Heart left ventricle (tissue), 16 donors: ENCODE measurements around the gene LSM12. TPM values are rescaled to one million over a fixed set of nuclear protein-coding genes. Genes with fewer than 3 reads are reported as not detected.
"Not testable (repeated sequence)": the region's sequence is repeated elsewhere in the genome, so short reads cannot be mapped to it uniquely, and the experiment has no call there.

Experiments
- ATAC-seq, 4 donors: fragments of 200-7000 bp; cut with Tn5 transposase; one replicate each; pipeline ENCODE4 v1.9.1; 2020 to 2022; ENCODE audit warnings: moderate library complexity in 4 of 4, mild to moderate bottlenecking in 3 of 4, moderate number of reproducible peaks in 1 of 4
- DNase-seq, 5 donors: peaks; one replicate each; pipeline ENCODE4 v3.0.0-alpha.2; 2020
- H3K27ac ChIP-seq, 12 donors: fragments of 200-600 bp; sonication (generic) in 4 of 12; one replicate each; pipeline versions ENCODE4 v1.5.0 to v1.8.0; 2016 to 2022; ENCODE audit warnings: mild to moderate bottlenecking in 2 of 12
- H3K27me3 ChIP-seq, 9 donors: fragments of 200-600 bp; sonication (generic) in 2 of 9; one replicate each; pipeline versions ENCODE4 v1.5.1 to v1.8.0; 2016 to 2022; ENCODE audit warnings: mild to moderate bottlenecking in 3 of 9
- H3K36me3 ChIP-seq, 9 donors: fragments of 200-600 bp; sonication (generic) in 2 of 9; one replicate each; pipeline versions ENCODE4 v1.5.0 to v1.8.0; 2018 to 2022; ENCODE audit warnings: mild to moderate bottlenecking in 2 of 9
- H3K4me1 ChIP-seq, 12 donors: fragments of 200-600 bp; sonication (generic) in 4 of 12; one replicate each; pipeline versions ENCODE4 v1.5.0 to v1.8.0; 2016 to 2022; ENCODE audit warnings: mild to moderate bottlenecking in 3 of 12
- H3K4me3 ChIP-seq, 12 donors: fragments of 200-600 bp; sonication (generic) in 4 of 12; one replicate each; pipeline versions ENCODE4 v1.5.0 to v1.8.0; 2017 to 2022; ENCODE audit warnings: mild to moderate bottlenecking in 9 of 12, moderate library complexity in 4 of 12
- H3K9me3 ChIP-seq, 12 donors: fragments of 200-600 bp; sonication (generic) in 4 of 12; one replicate each; pipeline versions ENCODE4 v1.5.0 to v1.8.0; 2016 to 2022; ENCODE audit warnings: mild to moderate bottlenecking in 1 of 12
- CTCF ChIP-seq, 12 donors: fragments of 200-600 bp; sonication (generic) in 4 of 12; IDR thresholded peaks; one replicate each; pipeline versions ENCODE4 v1.5.0 to v1.8.0; 2018 to 2022; ENCODE audit warnings: antibody characterized with exemption in 12 of 12, mild to moderate bottlenecking in 5 of 12
- POLR2A ChIP-seq, 2 donors: fragments of 450-650 bp; IDR thresholded peaks; one replicate each; pipeline ENCODE4 v1.6.1; 2017; ENCODE audit warnings: antibody characterized with exemption in 2 of 2, mild to moderate bottlenecking in 2 of 2, moderate library complexity in 2 of 2
- WGBS, 4 donors: extraction: QIAGEN DNeasy Blood & Tissue Kit in 2 of 4; methylation state at CpG; one replicate each; pipeline versions ENCODE4 v1.1.5 to v1.1.7; 2013 to 2018; 5-methylcytosine and 5-hydroxymethylcytosine counted together
- intact Hi-C, 10 donors: fragments of 100-400 bp; cut with DNase I; formaldehyde crosslinking; loops; one replicate each; pipeline versions ENCODE4 v1.11.1 to v1.14.2; 2022
- polyA plus RNA-seq, 2 donors: library from polyadenylated mRNA; stranded (reverse); fragments of 200-250 nt; gene quantifications; one replicate each; pipeline ENCODE4 v1.2.3, GENCODE V29; 2013
- total RNA-seq, 9 donors: library from RNA; depleted of rRNA in 2 of 9; stranded (reverse); fragments of >200 nt in 2 of 9; fragmentation: NEBNext Ultra II Directional in 3 of 9; extraction: Animal tissue kit (Norgen Biotek cat#: 25700) in 3 of 9; gene quantifications; one replicate each; pipeline versions ENCODE4 v1.1.0 to v1.2.4, GENCODE V29; 2016 to 2023
- donor health status: ischemic (EF 13 %, LVEDD 7.1; RV severe dilation, severe dysfunction).
- donor health status: healthy with polysubstance abuse.
- donor health status: DM: no; HTN: yes; CAD: no.
- donor health status: DM: no; HTN: no; CAD: no.
- donor health status: ischemic (EF 25% LVEDD 6.9; RV normal size, moderate dysfunction).
- donor health status: ischemic (EF 25% LVEDD 5.7; RV mildly dilated, moderate dysfunction).
- donor health status: healthy.
- donor health status: DM: yes; HTN: yes; CAD: no.
- donor health status: ischemic (EF 35%, LVEDD 5.7; RV mildly dilated, moderate dysfunction).
- donor health status: nonischemic (EF 11% LVEDD 7.7; RV severe dilation, severe dysfunction).
- donor health status: DM: yes; HTN: yes; CAD: no.
- donor health status: PGD.
- donor health status: ischemic (EF 29% LVEDD 5.4; RV normal size, mild dysfunction).
- donor health status: nonischemic (EF 23%, LVEDD 6.1; RV moderate dilation, normal function).

Gene LSM12
- total and polyA plus RNA-seq, 11 donors: 30.8 to 55.6 (median 43.7) TPM

- Histone ChIP-seq H3K9me3 (no peaks in the 10 kb centered on the region), H3K27me3 (peaks cover 0 to 26% (median 10%) of the 10 kb centered on the region in 9 donors), H3K27ac (no peak overlapping the region), H3K4me3 (no peak overlapping the region), H3K4me1 (peaks cover 0 to 10% (median 7%) of the 10 kb centered on the region in 12 donors), H3K36me3 (no peaks in the 10 kb centered on the region)
- no peak for DNase-seq
- TF ChIP-seq CTCF (IDR thresholded peaks at IDR 0.05): no peak
- no peak for TF ChIP-seq POLR2A (IDR thresholded peaks at IDR 0.05)
- no peak for ATAC-seq
- 80 to 92% (median 84%) methylated on average over 4 of the region's 4 CpGs for WGBS, 4 donors
- intact Hi-C loops: loop anchor here in 1 of 10 donors (10.0 kb wide), 1 partner anchor 124 kb away; no protein-coding TSS in a partner anchor
Measured at GRCh38 chr17:43999024-43999423, 67.4 kb downstream of the LSM12 start.

- Histone ChIP-seq H3K4me1 (peaks cover 0 to 10% (median 7%) of the 10 kb centered on the region in 12 donors), H3K36me3 (no peaks in the 10 kb centered on the region), H3K27me3 (peaks cover 0 to 23% (median 10%) of the 10 kb centered on the region in 9 donors), H3K4me3 (no peak overlapping the region), H3K9me3 (no peaks in the 10 kb centered on the region), H3K27ac (no peak overlapping the region)
- intact Hi-C loops: loop anchor here in 1 of 10 donors (10.0 kb wide), 1 partner anchor 124 kb away; no protein-coding TSS in a partner anchor
- TF ChIP-seq POLR2A (IDR thresholded peaks at IDR 0.05): no peak
- DNase-seq: no peak
- 83 to 90% (median 86%) methylated on average over 3 of the region's 3 CpGs for WGBS, 4 donors
- no peak for ATAC-seq
Measured at GRCh38 chr17:43998552-43998951, 67.9 kb downstream of the LSM12 start.

DNA sequence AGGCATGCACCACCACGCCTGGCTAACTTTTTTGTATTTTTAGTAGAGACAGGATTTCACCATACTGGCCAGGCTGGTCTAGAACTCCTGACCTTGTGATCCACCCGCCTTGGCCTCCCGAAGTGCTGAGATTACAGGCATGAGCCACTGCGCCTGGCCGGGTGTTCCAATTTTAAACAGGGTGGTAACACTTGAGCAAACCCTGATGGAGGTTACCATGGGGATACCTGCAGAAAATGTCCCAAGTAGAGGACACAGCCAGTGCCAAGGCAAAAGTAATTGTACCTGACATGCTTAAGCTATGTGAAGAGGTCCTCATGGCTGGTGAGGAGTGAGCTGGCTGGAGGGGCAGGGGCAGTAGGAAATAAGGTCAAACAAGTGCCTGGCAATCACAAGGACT, 69.3 kb downstream of the LSM12 start:
- H3K9me3 ChIP-seq, DNase-seq, H3K4me3 ChIP-seq, H3K27ac ChIP-seq, H3K36me3 ChIP-seq, ATAC-seq: not testable (repeated sequence)
- Histone ChIP-seq H3K4me1 (peaks cover 0 to 10% (median 7%) of the 10 kb centered on the region in 12 donors), H3K27me3 (peaks cover 0 to 22% (median 10%) of the 10 kb centered on the region in 9 donors)
- WGBS, 4 donors: 82 to 92% (median 83%) methylated on average over 5 of the region's 5 CpGs
- intact Hi-C loops: loop anchor here in 1 of 10 donors (10.0 kb wide), 1 partner anchor 122 kb away; no protein-coding TSS in a partner anchor

GRCh38 chr17:43995150-43995471, 71.4 kb downstream of the LSM12 start:
- ATAC-seq: no peak
- 14 to 25% (median 21%) methylated on average over 11 to 12 of the region's 12 CpGs for WGBS, 4 donors
- no peak for TF ChIP-seq CTCF (IDR thresholded peaks at IDR 0.05)
- no peak for TF ChIP-seq POLR2A (IDR thresholded peaks at IDR 0.05)
- no peak for DNase-seq
- Histone ChIP-seq H3K27me3 (peaks cover 0 to 22% (median 10%) of the 10 kb centered on the region in 9 donors), H3K36me3 (no peaks in the 10 kb centered on the region), H3K4me1 (peaks cover 0 to 10% (median 7%) of the 10 kb centered on the region in 12 donors), H3K9me3 (no peaks in the 10 kb centered on the region), H3K4me3 (peak overlapping the region in 1 of 12 donors; percentile 38), H3K27ac (no peak overlapping the region)
- intact Hi-C loops: loop anchor here in 8 of 10 donors (2.0 to 10.0 kb wide), 5 partner anchors 48 to 120 kb away; partner anchors contain the start of gene PPY (in 1 of the 8)

DNA sequence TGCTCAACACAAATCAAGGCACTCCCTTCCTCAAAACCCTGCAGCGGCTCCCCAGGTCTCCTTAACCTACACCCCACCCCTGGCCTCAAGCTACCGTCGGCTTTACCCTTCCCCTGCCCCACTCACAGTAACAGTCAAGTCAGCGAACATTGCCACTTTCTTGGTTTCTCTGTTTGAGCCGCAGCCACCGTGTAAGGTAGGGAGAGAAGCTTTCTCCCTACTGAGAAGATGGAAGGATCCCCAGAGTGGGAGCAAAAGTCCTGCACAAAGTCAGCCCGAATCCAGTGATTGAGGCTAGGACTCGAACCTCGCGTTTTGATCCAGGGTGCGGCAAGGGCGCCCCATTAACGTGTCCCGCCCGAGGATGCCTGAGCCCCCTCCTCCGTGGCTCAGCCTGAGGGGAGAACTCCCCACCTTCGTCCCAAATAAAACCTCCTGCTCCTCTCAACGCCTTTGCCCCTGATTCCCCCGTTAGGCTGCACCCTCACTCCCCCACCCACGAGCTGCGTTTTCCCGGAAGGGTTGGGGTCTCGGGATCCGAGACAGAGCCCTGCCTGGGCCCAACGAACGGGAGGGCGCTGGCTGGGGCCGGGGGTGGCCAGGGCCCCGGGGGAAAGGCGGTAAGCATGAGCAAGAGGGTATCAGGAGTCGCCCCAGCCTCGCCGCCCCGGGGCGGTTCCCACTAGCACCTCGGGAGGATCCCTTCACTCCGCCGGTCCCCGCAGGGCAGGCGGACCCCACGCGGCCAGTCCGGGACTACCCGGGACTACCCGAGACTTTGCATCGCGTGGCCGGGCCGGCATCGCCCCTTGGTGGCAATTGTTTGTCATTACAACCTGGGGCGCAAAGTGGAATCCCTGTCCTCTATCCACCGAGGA, 72.0 kb downstream of the LSM12 start:
- no peaks in the 10 kb centered on the region for H3K9me3 ChIP-seq
- H3K27me3 ChIP-seq: peaks cover 0 to 22% (median 10%) of the 10 kb centered on the region in 9 donors
- WGBS, 4 donors: 8 to 11% (median 8%) methylated on average over 41 to 52 of the region's 52 CpGs
- no peak overlapping the region for H3K27ac ChIP-seq
- DNase-seq (peak; percentile 49 to 83 (median 68)), ATAC-seq (peak; percentile 72 to 89 (median 85))
- peak overlapping the region in 9 of 12 donors; percentile 22 to 48 (median 34) for H3K4me3 ChIP-seq
- no peaks in the 10 kb centered on the region for H3K36me3 ChIP-seq
- no peak for TF ChIP-seq POLR2A (IDR thresholded peaks at IDR 0.05)
- peak; percentile 73 to 93 (median 82) for TF ChIP-seq CTCF (IDR thresholded peaks at IDR 0.05)
- intact Hi-C loops: loop anchor here (1.0 to 10.0 kb wide), 6 partner anchors 48 to 120 kb away; partner anchors contain the start of gene PPY (in 1 of the 10)
- H3K4me1 ChIP-seq: peaks cover 0 to 10% (median 7%) of the 10 kb centered on the region in 12 donors
